Panc1 (cell line): Measurements from ENCODE around the gene ARHGAP23. TPM values are rescaled to one million over a fixed set of nuclear protein-coding genes. Genes with fewer than 3 reads are reported as not detected.

Experiments
- ATAC-seq: fragments of 200-7000 bp; cut with Tn5 transposase; 2 replicates; pipeline ENCODE4 v1.9.1; 2020; ENCODE audit warnings: mild to moderate bottlenecking, moderate library complexity
- BruUV-seq: library from RNA; stranded (reverse); fragments of 400-500 nt; replicated peaks from 2 replicates; lab custom pipeline; 2021; lab: Mats Ljungman, UMichigan
- CTCF ChIA-PET: fragments of 300-600 bp; sonication (Branson Sonifier 250); formaldehyde crosslinking; loops from one replicate; lab custom pipeline; 2022; ENCODE audit warnings: antibody characterized with exemption; lab: Charles Lee
- POLR2A ChIA-PET: fragments of 300-600 bp; sonication (Branson Sonifier 250); formaldehyde crosslinking; loops from one replicate; lab custom pipeline; 2022; ENCODE audit warnings: antibody characterized with exemption; lab: Charles Lee
- DNase-seq: peaks from one replicate; pipeline ENCODE4 v3.0.0-alpha.2; 2010; ENCODE audit warnings: low read depth, low spot score
- H3K27ac ChIP-seq: 2 replicates; pipeline ENCODE4 v1.5.1; 2011; ENCODE audit warnings: mild to moderate bottlenecking, low read length, inconsistent platforms
- H3K27me3 ChIP-seq: fragments of 200-500 bp; sonication (Bioruptor generic); 2 replicates; pipeline ENCODE4 v1.6.0; 2014; ENCODE audit warnings: low read length, inconsistent platforms; ENCODE audit not compliant: control insufficient read depth, insufficient read depth
- H3K36me3 ChIP-seq: fragments of 200-500 bp; sonication (Bioruptor generic); 2 replicates; pipeline ENCODE4 v1.5.1; 2014; ENCODE audit warnings: inconsistent platforms, mild to moderate bottlenecking, low read length, moderate library complexity; ENCODE audit not compliant: control insufficient read depth, insufficient read depth
- H3K4me1 ChIP-seq: 2 replicates; pipeline ENCODE4 v1.5.1; 2011; ENCODE audit warnings: inconsistent platforms, mild to moderate bottlenecking, low read length, moderate library complexity; ENCODE audit not compliant: control insufficient read depth, insufficient read depth
- H3K4me3 ChIP-seq, 2 experiments: 2 replicates each; pipeline ENCODE4 v1.5.1; 2011 to 2012; ENCODE audit warnings: low read depth in 2 of 2, low read length in 2 of 2, mild to moderate bottlenecking in 2 of 2, inconsistent platforms in 1 of 2, moderate library complexity in 1 of 2
- H3K9me3 ChIP-seq: fragments of 200-500 bp; sonication (Bioruptor generic); 2 replicates; pipeline ENCODE4 v1.5.1; 2014; ENCODE audit warnings: low read depth, mild to moderate bottlenecking, inconsistent platforms, low read length, moderate library complexity; ENCODE audit not compliant: control insufficient read depth, insufficient read depth
- CTCF ChIP-seq: fragments of 450-650 bp; IDR thresholded peaks from 2 replicates; pipeline ENCODE4 v1.5.1; 2017; ENCODE audit warnings: mild to moderate bottlenecking
- POLR2AphosphoS5 ChIP-seq: IDR thresholded peaks from 2 replicates; pipeline ENCODE4 v1.6.1; 2012; ENCODE audit warnings: mild to moderate bottlenecking, low read depth, low read length, moderate library complexity
- REST ChIP-seq, 2 experiments: IDR thresholded peaks; 2 replicates each; pipeline ENCODE4 v1.6.1; 2011 to 2012; ENCODE audit warnings: low read depth in 2 of 2, control low read depth in 1 of 2, low read length in 1 of 2, mild to moderate bottlenecking in 1 of 2, moderate library complexity in 1 of 2; ENCODE audit not compliant: insufficient read depth in 1 of 2
- SIN3A ChIP-seq: IDR thresholded peaks from 2 replicates; pipeline ENCODE4 v1.6.1; 2012; ENCODE audit warnings: low read depth, mild to moderate bottlenecking, low read length, moderate library complexity, borderline replicate concordance; ENCODE audit not compliant: insufficient read depth
- TCF7L2 ChIP-seq: IDR thresholded peaks from 2 replicates; pipeline ENCODE4 v1.6.1; 2011; ENCODE audit warnings: mild to moderate bottlenecking, low read depth, low read length, inconsistent platforms
- in situ Hi-C: cut with HindIII; loops from 2 replicates; pipeline ENCODE4 v1.10.0; 2016; ENCODE audit warnings: low sequenced_read_pairs, low pct_unique_long_range_greater_than_20kb
- intact Hi-C: fragments of 100-400 bp; cut with micrococcal nuclease; formaldehyde crosslinking; loops from one replicate; pipeline ENCODE4 v1.10.0; 2022; ENCODE audit not compliant: unreplicated experiment
- total RNA-seq: library from RNA; stranded (reverse); gene quantifications from one replicate; pipeline ENCODE4 v1.2.1, GENCODE V29; 2021; ENCODE audit not compliant: unreplicated experiment

The ARHGAP23 gene
- total RNA-seq, 1 experiment from 2014 or later: 33.0 TPM

DNA sequence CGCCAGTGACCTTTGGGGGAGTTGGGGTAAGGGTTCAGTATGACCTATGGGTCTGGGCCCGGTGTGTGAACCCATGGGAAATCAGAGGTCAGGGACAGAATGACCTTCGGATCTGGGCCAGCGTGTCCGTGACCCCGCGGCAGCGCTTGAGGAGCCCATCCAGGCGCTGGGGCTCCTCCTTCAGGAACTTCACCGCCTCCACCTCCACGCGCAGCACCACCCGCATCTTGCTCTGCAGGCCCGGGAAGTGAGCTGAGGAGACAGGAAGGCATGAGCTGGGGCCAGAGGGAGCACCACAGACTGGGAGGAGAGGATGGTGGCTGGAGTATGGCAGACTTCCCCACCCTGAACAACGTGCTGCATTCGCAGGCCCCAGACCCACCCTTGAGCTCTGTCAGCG is 124.1 kb downstream of the ARHGAP23 start:
- in situ Hi-C loops: no loop called here
- DNase-seq (no peak), ATAC-seq (no peak)
- H3K36me3 ChIP-seq: no peaks in the 10 kb centered on the region
- no peak overlapping the region for H3K4me3 ChIP-seq
- H3K27ac ChIP-seq: no peak overlapping the region
- no peaks in the 10 kb centered on the region for H3K9me3 ChIP-seq
- H3K27me3 ChIP-seq: no peaks in the 10 kb centered on the region
- no peak for TF ChIP-seq POLR2AphosphoS5
- no peak for TF ChIP-seq TCF7L2
- TF ChIP-seq CTCF: no peak
- no peak for TF ChIP-seq REST (IDR thresholded peaks at IDR 0.05; ENCODE audit: insufficient read depth in 1 of 2, low read depth in 2 of 2, low read length in 1 of 2)
- TF ChIP-seq SIN3A: no peak
- no peaks in the 10 kb centered on the region for H3K4me1 ChIP-seq
- no TSS peak for BruUV-seq
- intact Hi-C loops: no loop called here
- ChIA-PET CTCF (no interaction called here), POLR2A (no interaction called here)

DNA sequence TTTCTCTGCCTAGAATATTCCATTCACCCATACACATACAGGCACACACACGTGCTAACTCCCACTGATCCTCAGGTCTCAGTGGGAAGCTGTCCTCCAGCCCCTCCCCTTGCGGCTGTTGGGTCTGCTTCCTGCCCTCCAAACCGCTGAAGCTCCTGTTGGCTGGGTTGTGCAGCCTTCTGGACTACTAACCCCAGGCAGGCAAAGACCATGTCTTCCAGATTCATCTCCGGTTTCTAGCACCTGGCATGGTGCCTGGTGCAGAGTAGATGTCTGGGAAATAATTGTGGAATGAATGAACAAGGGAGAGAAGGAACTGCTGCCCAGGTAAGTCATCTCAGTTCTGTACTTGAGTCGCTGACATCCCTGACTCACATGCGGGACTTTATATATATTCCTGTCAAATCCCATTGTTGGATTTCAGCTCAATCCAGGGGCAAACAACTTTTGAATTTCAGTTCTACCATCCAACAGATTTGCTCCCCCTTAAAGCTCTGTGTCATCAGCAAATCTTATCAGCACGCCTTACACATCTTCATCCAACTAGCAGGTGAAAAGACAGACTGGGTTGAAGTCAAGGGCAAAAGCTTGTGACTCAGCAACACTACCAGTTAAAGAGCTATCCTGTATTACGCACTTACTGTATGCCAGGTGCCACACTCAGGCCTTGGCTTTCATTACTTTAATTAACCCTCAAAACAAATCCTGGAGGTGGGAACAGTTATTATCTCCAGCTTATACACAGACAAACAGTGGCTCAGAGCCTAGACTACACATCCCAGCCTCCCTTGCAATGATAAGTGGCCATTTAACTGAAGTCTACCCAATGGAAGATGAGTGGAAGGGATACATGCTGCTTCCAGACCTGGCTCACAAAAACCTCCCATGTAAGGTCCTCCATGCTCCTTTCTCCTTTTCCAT is 126.4 kb downstream of the ARHGAP23 start:
- POLR2A ChIA-PET: interaction anchor here (0.6 kb wide), 1 partner anchor 117 kb away, joined by 4 read pairs; no protein-coding TSS in a partner anchor
- no peak overlapping the region for H3K4me3 ChIP-seq
- DNase-seq: no peak
- H3K9me3 ChIP-seq: no peaks in the 10 kb centered on the region
- CTCF ChIA-PET: no interaction called here
- H3K27ac ChIP-seq: no peak overlapping the region
- intact Hi-C loops (no loop called here), in situ Hi-C loops (no loop called here)
- TF ChIP-seq REST (IDR thresholded peaks at IDR 0.05; ENCODE audit: insufficient read depth in 1 of 2, low read depth in 2 of 2, low read length in 1 of 2) (no peak), SIN3A (no peak), CTCF (no peak), POLR2AphosphoS5 (no peak), TCF7L2 (no peak)
- no peaks in the 10 kb centered on the region for H3K36me3 ChIP-seq
- no TSS peak for BruUV-seq
- ATAC-seq: no peak
- no peaks in the 10 kb centered on the region for H3K27me3 ChIP-seq
- peaks cover under 1% of the 10 kb centered on the region; the same call in 1 of the 2 replicates for H3K4me1 ChIP-seq
